MCF 10A (cell line): ENCODE results near the gene BANP. TPM values are rescaled to one million over a fixed set of nuclear protein-coding genes. Genes with fewer than 3 reads are reported as not detected.
"Not testable (repeated sequence)": the region's sequence is repeated elsewhere in the genome, so short reads cannot be mapped to it uniquely, and the experiment has no call there.

Source experiments
- BruUV-seq: library from RNA; stranded (reverse); fragments of 400-500 nt; replicated peaks from 2 replicates; lab custom pipeline; 2021; lab: Mats Ljungman, UMichigan
- CTCF ChIA-PET: fragments of 300-600 bp; sonication (Branson Sonifier 250); formaldehyde crosslinking; extraction: SDS; loops from one replicate; lab custom pipeline; 2021; ENCODE audit warnings: antibody characterized with exemption, inconsistent platforms; lab: Yijun Ruan, JAX
- POLR2A ChIA-PET: fragments of 300-600, 350-650 bp; sonication (Branson Sonifier 250); formaldehyde crosslinking; extraction: SDS; loops from one replicate; lab custom pipeline; 2020; ENCODE audit warnings: antibody characterized with exemption, inconsistent platforms; lab: Yijun Ruan, JAX
- DNase-seq: peaks from one replicate; pipeline ENCODE4 v3.0.0-alpha.2; 2018; ENCODE audit not compliant: unreplicated experiment
- H3K27ac Mint-ChIP-seq: one replicate; pipeline ENCODE4 v1.8.0; 2022; ENCODE audit warnings: mild to moderate bottlenecking, low read depth, mixed read lengths; ENCODE audit not compliant: unreplicated experiment
- H3K27me3 Mint-ChIP-seq: one replicate; pipeline ENCODE4 v1.8.0; 2022; ENCODE audit warnings: mixed read lengths; ENCODE audit not compliant: insufficient read depth, unreplicated experiment
- H3K36me3 Mint-ChIP-seq: one replicate; pipeline ENCODE4 v1.8.0; 2022; ENCODE audit warnings: mild to moderate bottlenecking, moderate library complexity, mixed read lengths; ENCODE audit not compliant: insufficient read depth, unreplicated experiment
- H3K4me1 Mint-ChIP-seq: one replicate; pipeline ENCODE4 v1.8.0; 2022; ENCODE audit warnings: mixed read lengths; ENCODE audit not compliant: insufficient read depth, unreplicated experiment
- H3K4me3 Mint-ChIP-seq: one replicate; pipeline ENCODE4 v1.8.0; 2022; ENCODE audit warnings: mild to moderate bottlenecking, moderate library complexity, mixed read lengths; ENCODE audit not compliant: unreplicated experiment
- H3K9me3 Mint-ChIP-seq: one replicate; pipeline ENCODE4 v1.8.0; 2022; ENCODE audit warnings: mixed read lengths; ENCODE audit not compliant: unreplicated experiment
- intact Hi-C: fragments of 100-400 bp; cut with micrococcal nuclease; formaldehyde crosslinking; loops from 2 replicates; pipeline ENCODE4 v1.14.1; 2022
- total RNA-seq: library from RNA; stranded (reverse); gene quantifications from 2 replicates; pipeline ENCODE4 v1.2.3, GENCODE V29; 2022
- TF ChIP-seq, protein P1 (sequence below): fragments of 200-600 bp; IDR thresholded peaks from one replicate; pipeline ENCODE4 v1.8.0; 2022; ENCODE audit warnings: antibody characterized with exemption, mild to moderate bottlenecking; ENCODE audit not compliant: unreplicated experiment

BANP gene
- total RNA-seq, 1 experiment from 2014 or later = 38.2 TPM

DNA sequence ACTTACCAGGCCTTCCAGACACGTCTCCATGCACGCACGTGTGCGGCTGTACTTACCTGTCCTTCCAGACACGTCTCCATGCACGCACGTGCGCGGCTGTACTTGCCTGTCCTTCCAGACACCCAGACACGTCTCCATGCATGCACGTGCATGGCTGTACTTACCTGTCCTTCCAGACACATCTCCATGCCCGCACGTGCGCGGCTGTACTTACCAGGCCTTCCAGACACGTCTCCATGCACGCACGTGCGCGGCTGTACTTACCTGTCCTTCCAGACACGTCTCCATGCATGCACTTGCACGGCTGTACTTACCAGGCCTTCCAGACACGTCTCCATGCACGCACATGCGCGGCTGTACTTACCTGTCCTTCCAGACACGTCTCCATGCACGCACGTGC lies 47.8 kb downstream of the BANP start:
- DNase-seq, CTCF ChIA-PET, H3K27ac Mint-ChIP-seq, BruUV-seq, H3K27me3 Mint-ChIP-seq, intact Hi-C loops, H3K4me1 Mint-ChIP-seq, H3K4me3 Mint-ChIP-seq, POLR2A ChIA-PET, H3K9me3 Mint-ChIP-seq: not testable (repeated sequence)
- H3K36me3 Mint-ChIP-seq = peaks cover 18% of the 10 kb centered on the region

DNA sequence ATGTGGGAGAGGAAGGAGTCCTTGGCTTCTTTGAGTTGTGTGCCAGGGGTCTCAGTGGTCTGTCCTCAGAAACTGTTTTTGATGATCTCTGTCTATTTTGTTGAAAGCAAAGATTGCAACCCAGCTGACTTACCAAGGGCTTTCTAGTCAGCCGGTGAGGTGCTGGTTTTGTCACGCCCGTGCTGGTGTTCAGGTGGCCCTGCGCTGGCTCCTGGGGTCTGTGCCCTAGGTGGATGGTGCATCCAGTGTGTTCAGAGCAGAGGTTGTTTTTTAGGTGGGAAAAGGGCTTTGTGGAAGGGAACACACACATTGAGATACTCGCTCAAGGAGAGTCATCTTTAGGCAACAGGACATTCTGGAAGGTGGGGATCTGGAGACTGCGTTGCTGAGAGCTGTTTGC lies 51.0 kb downstream of the BANP start:
- Mint-ChIP-seq H3K36me3 (peaks cover 33% of the 10 kb centered on the region), H3K4me3 (no peak overlapping the region), H3K4me1 (no peaks in the 10 kb centered on the region), H3K27ac (no peak overlapping the region), H3K9me3 (no peaks in the 10 kb centered on the region), H3K27me3 (no peaks in the 10 kb centered on the region)
- ChIA-PET CTCF (no interaction called here), POLR2A (no interaction called here)
- intact Hi-C loops = no loop called here
- no peak for DNase-seq
- no TSS peak for BruUV-seq
- TF ChIP-seq, protein P1, sequence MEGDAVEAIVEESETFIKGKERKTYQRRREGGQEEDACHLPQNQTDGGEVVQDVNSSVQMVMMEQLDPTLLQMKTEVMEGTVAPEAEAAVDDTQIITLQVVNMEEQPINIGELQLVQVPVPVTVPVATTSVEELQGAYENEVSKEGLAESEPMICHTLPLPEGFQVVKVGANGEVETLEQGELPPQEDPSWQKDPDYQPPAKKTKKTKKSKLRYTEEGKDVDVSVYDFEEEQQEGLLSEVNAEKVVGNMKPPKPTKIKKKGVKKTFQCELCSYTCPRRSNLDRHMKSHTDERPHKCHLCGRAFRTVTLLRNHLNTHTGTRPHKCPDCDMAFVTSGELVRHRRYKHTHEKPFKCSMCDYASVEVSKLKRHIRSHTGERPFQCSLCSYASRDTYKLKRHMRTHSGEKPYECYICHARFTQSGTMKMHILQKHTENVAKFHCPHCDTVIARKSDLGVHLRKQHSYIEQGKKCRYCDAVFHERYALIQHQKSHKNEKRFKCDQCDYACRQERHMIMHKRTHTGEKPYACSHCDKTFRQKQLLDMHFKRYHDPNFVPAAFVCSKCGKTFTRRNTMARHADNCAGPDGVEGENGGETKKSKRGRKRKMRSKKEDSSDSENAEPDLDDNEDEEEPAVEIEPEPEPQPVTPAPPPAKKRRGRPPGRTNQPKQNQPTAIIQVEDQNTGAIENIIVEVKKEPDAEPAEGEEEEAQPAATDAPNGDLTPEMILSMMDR = no peak

DNA sequence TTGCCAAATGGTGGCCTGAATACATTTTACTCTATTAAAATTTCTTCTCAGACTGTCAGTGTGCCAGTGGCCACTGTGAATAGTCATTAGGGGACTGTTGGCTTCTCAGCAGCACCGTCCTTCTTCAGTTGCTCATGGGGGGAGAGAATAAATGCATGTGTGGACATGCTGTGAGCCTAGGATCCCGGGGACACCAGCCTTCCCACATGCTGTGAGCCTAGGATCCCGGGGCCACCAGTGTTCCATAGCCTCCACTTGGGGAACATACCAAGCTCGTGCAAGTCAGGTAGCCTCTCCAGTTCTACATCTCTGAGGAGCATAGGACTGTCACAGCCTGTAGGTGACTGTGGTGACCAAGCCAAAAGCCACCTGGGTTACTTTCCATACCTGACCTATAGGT lies 51.5 kb downstream of the BANP start:
- POLR2A ChIA-PET = no interaction called here
- H3K27ac Mint-ChIP-seq = no peak overlapping the region
- TF ChIP-seq, protein P1 = no peak
- H3K36me3 Mint-ChIP-seq = peaks cover 38% of the 10 kb centered on the region
- no TSS peak for BruUV-seq
- no peaks in the 10 kb centered on the region for H3K4me1 Mint-ChIP-seq
- H3K4me3 Mint-ChIP-seq = no peak overlapping the region
- intact Hi-C loops = no loop called here
- no peaks in the 10 kb centered on the region for H3K27me3 Mint-ChIP-seq
- no peak for DNase-seq
- CTCF ChIA-PET = no interaction called here
- no peaks in the 10 kb centered on the region for H3K9me3 Mint-ChIP-seq

DNA sequence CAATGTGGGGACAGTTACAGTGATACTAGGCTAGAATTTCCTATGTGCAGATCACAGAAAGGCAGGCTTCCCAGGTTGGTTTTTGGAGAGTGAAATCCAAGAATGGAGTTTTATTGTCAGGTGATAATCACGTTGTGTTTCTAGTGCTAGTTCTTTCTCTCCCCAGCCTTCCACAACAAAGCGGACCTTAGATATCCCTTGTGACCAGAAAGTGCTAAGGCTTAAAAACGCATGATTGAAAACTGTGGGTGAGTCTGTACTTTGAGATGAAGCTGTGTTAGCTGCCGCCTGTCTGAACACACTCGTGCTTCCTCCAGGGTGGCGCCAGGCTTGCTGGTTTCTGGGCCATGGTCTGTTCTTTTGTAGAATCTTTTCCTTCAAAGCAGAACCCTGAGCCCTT lies 52.1 kb downstream of the BANP start:
- Mint-ChIP-seq H3K4me1 (no peaks in the 10 kb centered on the region), H3K27me3 (no peaks in the 10 kb centered on the region), H3K9me3 (no peaks in the 10 kb centered on the region), H3K4me3 (no peak overlapping the region), H3K27ac (no peak overlapping the region), H3K36me3 (peaks cover 39% of the 10 kb centered on the region)
- ChIA-PET CTCF (no interaction called here), POLR2A (no interaction called here)
- DNase-seq = no peak
- BruUV-seq = no TSS peak
- TF ChIP-seq, protein P1 = no peak
- intact Hi-C loops = no loop called here

DNA sequence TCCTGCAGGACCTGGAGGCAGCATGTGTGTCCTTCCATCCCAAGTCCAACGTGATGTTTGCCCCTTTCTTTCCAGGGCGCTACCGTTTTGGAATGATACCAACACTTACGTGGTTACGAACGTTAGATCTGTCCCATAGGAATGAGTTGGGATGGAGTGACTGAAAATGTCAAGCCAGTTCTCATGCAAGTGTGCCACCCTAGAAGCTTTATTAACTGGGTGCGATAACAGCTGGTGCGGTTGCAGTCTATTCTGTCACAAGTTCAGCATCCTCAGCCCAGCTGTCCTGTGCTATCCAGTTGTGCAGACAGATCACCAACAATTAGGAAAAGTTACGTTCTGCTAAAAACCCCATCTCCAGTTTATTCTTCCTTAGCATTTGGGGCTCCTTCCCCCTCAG lies 52.5 kb downstream of the BANP start:
- Mint-ChIP-seq H3K9me3 (no peaks in the 10 kb centered on the region), H3K4me1 (no peaks in the 10 kb centered on the region), H3K27ac (no peak overlapping the region), H3K27me3 (no peaks in the 10 kb centered on the region), H3K4me3 (no peak overlapping the region), H3K36me3 (peaks cover 40% of the 10 kb centered on the region)
- BruUV-seq = no TSS peak
- TF ChIP-seq, protein P1 = no peak
- DNase-seq = no peak
- ChIA-PET POLR2A (no interaction called here), CTCF (no interaction called here)
- intact Hi-C loops = no loop called here
